ENCODE measurements around the gene VPS33A. TPM values are rescaled to one million over a fixed set of nuclear protein-coding genes. Genes with fewer than 3 reads are reported as not detected.
A peak's percentile ranks its signal among the peaks of the same experiment; 100 is the strongest.

Gene VPS33A
- total and polyA plus RNA-seq, 2 of the 13 experiments (the other 11 are each of a cell fraction or from before 2014, with no cell fraction given), result 11.0 to 43.6 TPM

GRCh38 chr12:122266230-122266901 is at the start of gene VPS33A (continued):
- TF ChIP-seq, protein P1, sequence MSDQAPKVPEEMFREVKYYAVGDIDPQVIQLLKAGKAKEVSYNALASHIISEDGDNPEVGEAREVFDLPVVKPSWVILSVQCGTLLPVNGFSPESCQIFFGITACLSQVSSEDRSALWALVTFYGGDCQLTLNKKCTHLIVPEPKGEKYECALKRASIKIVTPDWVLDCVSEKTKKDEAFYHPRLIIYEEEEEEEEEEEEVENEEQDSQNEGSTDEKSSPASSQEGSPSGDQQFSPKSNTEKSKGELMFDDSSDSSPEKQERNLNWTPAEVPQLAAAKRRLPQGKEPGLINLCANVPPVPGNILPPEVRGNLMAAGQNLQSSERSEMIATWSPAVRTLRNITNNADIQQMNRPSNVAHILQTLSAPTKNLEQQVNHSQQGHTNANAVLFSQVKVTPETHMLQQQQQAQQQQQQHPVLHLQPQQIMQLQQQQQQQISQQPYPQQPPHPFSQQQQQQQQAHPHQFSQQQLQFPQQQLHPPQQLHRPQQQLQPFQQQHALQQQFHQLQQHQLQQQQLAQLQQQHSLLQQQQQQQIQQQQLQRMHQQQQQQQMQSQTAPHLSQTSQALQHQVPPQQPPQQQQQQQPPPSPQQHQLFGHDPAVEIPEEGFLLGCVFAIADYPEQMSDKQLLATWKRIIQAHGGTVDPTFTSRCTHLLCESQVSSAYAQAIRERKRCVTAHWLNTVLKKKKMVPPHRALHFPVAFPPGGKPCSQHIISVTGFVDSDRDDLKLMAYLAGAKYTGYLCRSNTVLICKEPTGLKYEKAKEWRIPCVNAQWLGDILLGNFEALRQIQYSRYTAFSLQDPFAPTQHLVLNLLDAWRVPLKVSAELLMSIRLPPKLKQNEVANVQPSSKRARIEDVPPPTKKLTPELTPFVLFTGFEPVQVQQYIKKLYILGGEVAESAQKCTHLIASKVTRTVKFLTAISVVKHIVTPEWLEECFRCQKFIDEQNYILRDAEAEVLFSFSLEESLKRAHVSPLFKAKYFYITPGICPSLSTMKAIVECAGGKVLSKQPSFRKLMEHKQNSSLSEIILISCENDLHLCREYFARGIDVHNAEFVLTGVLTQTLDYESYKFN (CRISPR knock-in tag; conservative IDR thresholded peaks at IDR 0.05), result peak; percentile 58; the same call in 1 of the 2 replicates
- TF ChIP-seq CBFB (CRISPR knock-in tag; IDR thresholded peaks at IDR 0.05) (peak; percentile 82), ZNF367 (CRISPR knock-in tag; IDR thresholded peaks at IDR 0.05; ENCODE audit: borderline replicate concordance) (no peak), ZBTB37 (CRISPR knock-in tag; IDR thresholded peaks at IDR 0.05) (no peak), ZNF776 (CRISPR knock-in tag; IDR thresholded peaks at IDR 0.05) (peak; percentile 70; the same call in 1 of the 2 replicates), TIGD3 (CRISPR knock-in tag; IDR thresholded peaks at IDR 0.05; ENCODE audit: borderline replicate concordance) (no peak), CREB1 (IDR thresholded peaks at IDR 0.05) (peak; percentile 70), CREB1 (CRISPR knock-in tag; IDR thresholded peaks at IDR 0.05) (peak; percentile 77), ZNF230 (CRISPR knock-in tag; IDR thresholded peaks at IDR 0.05) (peak; percentile 75; the same call in 1 of the 2 replicates)
- TF ChIP-seq, protein P2, sequence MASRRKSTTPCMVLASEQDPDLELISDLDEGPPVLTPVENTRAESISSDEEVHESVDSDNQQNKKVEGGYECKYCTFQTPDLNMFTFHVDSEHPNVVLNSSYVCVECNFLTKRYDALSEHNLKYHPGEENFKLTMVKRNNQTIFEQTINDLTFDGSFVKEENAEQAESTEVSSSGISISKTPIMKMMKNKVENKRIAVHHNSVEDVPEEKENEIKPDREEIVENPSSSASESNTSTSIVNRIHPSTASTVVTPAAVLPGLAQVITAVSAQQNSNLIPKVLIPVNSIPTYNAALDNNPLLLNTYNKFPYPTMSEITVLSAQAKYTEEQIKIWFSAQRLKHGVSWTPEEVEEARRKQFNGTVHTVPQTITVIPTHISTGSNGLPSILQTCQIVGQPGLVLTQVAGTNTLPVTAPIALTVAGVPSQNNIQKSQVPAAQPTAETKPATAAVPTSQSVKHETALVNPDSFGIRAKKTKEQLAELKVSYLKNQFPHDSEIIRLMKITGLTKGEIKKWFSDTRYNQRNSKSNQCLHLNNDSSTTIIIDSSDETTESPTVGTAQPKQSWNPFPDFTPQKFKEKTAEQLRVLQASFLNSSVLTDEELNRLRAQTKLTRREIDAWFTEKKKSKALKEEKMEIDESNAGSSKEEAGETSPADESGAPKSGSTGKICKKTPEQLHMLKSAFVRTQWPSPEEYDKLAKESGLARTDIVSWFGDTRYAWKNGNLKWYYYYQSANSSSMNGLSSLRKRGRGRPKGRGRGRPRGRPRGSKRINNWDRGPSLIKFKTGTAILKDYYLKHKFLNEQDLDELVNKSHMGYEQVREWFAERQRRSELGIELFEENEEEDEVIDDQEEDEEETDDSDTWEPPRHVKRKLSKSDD (CRISPR knock-in tag; IDR thresholded peaks at IDR 0.05; ENCODE audit: low read depth), result peak; percentile 96; the same call in 1 of the 2 replicates
- TF ChIP-seq, protein P3, sequence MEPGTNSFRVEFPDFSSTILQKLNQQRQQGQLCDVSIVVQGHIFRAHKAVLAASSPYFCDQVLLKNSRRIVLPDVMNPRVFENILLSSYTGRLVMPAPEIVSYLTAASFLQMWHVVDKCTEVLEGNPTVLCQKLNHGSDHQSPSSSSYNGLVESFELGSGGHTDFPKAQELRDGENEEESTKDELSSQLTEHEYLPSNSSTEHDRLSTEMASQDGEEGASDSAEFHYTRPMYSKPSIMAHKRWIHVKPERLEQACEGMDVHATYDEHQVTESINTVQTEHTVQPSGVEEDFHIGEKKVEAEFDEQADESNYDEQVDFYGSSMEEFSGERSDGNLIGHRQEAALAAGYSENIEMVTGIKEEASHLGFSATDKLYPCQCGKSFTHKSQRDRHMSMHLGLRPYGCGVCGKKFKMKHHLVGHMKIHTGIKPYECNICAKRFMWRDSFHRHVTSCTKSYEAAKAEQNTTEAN (CRISPR knock-in tag; conservative IDR thresholded peaks at IDR 0.05), result no peak
- TF ChIP-seq, protein P4, sequence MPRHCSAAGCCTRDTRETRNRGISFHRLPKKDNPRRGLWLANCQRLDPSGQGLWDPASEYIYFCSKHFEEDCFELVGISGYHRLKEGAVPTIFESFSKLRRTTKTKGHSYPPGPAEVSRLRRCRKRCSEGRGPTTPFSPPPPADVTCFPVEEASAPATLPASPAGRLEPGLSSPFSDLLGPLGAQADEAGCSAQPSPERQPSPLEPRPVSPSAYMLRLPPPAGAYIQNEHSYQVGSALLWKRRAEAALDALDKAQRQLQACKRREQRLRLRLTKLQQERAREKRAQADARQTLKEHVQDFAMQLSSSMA (CRISPR knock-in tag; IDR thresholded peaks at IDR 0.05), result 0 out of 2 replicates have a peak, but pooled peaks have one; percentile 43
- TF ChIP-seq, protein P5, sequence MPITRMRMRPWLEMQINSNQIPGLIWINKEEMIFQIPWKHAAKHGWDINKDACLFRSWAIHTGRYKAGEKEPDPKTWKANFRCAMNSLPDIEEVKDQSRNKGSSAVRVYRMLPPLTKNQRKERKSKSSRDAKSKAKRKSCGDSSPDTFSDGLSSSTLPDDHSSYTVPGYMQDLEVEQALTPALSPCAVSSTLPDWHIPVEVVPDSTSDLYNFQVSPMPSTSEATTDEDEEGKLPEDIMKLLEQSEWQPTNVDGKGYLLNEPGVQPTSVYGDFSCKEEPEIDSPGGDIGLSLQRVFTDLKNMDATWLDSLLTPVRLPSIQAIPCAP (CRISPR knock-in tag; IDR thresholded peaks at IDR 0.05; ENCODE audit: low read depth), result no peak

Data from HepG2 (cell line).